ENCODE data around the gene FNTB. TPM values are rescaled to one million over a fixed set of nuclear protein-coding genes. Genes with fewer than 3 reads are reported as not detected.

Gene FNTB
- total and polyA plus RNA-seq, 9 of the 15 experiments (the other 6 are each of a cell fraction or from before 2014, with no cell fraction given): 6.9 to 23.2 (median 12.2) TPM

GRCh38 chr14:64958201-64958600 is 28.5 kb upstream of the FNTB start:
- H3K9me3 ChIP-seq (replicated peaks; ENCODE audit: control insufficient read depth, insufficient read depth, low read depth, low read length): no peaks in the 10 kb centered on the region
- H3K4me2 ChIP-seq (ENCODE audit: insufficient read depth, low read length): no peak overlapping the region
- H4K20me1 ChIP-seq (replicated peaks; ENCODE audit: control insufficient read depth, insufficient read depth, low read length): peaks cover 6% of the 10 kb centered on the region
- peaks cover 0 to 5% of the 10 kb centered on the region in 2 experiments; a peak in 1 of 5 replicates for H3K27me3 ChIP-seq (ENCODE audit: control insufficient read depth in 2 of 2, insufficient read depth in 2 of 2, low read length in 2 of 2)
- peaks cover 5% of the 10 kb centered on the region for H3K9me1 ChIP-seq (ENCODE audit: control insufficient read depth, insufficient read depth, low read length)
- intact Hi-C loops (cut with micrococcal nuclease) (no loop called here), in situ Hi-C loops (cut with MboI) (no loop called here)
- no peaks in the 10 kb centered on the region for H3K79me2 ChIP-seq (ENCODE audit: control insufficient read depth, insufficient read depth, low read length)
- H3K9ac ChIP-seq (ENCODE audit: insufficient read depth in 1 of 2, low read depth in 2 of 2, low read length in 2 of 2): no peak overlapping the region
- H3K4me3 ChIP-seq: no peak overlapping the region
- H3K4me1 ChIP-seq (replicated peaks in 1 of 2; ENCODE audit: control insufficient read depth in 2 of 2, insufficient read depth in 2 of 2, low read length in 2 of 2): peaks cover 0 to 2% of the 10 kb centered on the region in 2 experiments; a peak in 2 of 5 replicates
- DNase-seq (ENCODE audit: extremely low read depth in 1 of 4, low spot score in 3 of 4): no peak
- CTCF ChIA-PET (ENCODE audit: low intra/inter-chr PET ratio): interaction anchor here (0.6 kb wide), 2 partner anchors 200 to 251 kb away, joined by 3 read pairs; no protein-coding TSS in a partner anchor
- BruUV-seq (replicated peaks): no TSS peak
- H3K36me3 ChIP-seq (ENCODE audit: control insufficient read depth, insufficient read depth, low read length): no peaks in the 10 kb centered on the region
- POLR2A ChIA-PET: interaction anchor here (0.6 to 2.2 kb wide), 3 partner anchors 14 to 117 kb away, joined by 3 to 5 read pairs (median 3); no protein-coding TSS in a partner anchor
- H3K27ac ChIP-seq (ENCODE audit: extremely low read depth, low read depth, low read length): no peak overlapping the region
- FAIRE-seq: no peak
- ATAC-seq: no peak
- 5% methylated on average over 2 of the region's 2 CpGs for WGBS (ENCODE audit: insufficient coverage, low coverage, missing lambda C conversion rate)
- H2AFZ ChIP-seq (ENCODE audit: low read depth, low read length): no peak overlapping the region
- no peak for TF ChIP-seq MXI1 (IDR thresholded peaks at IDR 0.05; ENCODE audit: low read depth, low read length)
- TF ChIP-seq ZNF655 (CRISPR knock-in tag; IDR thresholded peaks at IDR 0.05): no peak
- no peak for TF ChIP-seq AFF4 (CRISPR knock-in tag; IDR thresholded peaks at IDR 0.05)
- TF ChIP-seq MYBL2 (IDR thresholded peaks at IDR 0.05; ENCODE audit: low read depth): no peak
- no peak for TF ChIP-seq MYBL2 (CRISPR knock-in tag; IDR thresholded peaks at IDR 0.05; ENCODE audit: borderline replicate concordance)
- no peak for TF ChIP-seq ZBTB43 (CRISPR knock-in tag; IDR thresholded peaks at IDR 0.05)
- TF ChIP-seq FOXJ3 (CRISPR knock-in tag; IDR thresholded peaks at IDR 0.05): no peak
- TF ChIP-seq HNRNPLL (IDR thresholded peaks at IDR 0.05; ENCODE audit: low read depth, low read length, poor library complexity, severe bottlenecking): no peak
- no peak for TF ChIP-seq ZNF280A (IDR thresholded peaks at IDR 0.05; ENCODE audit: low read depth, partially characterized antibody)
- TF ChIP-seq ZNF79 (CRISPR knock-in tag; IDR thresholded peaks at IDR 0.05; ENCODE audit: low read depth): no peak
- TF ChIP-seq PCBP2 (IDR thresholded peaks at IDR 0.05; ENCODE audit: low read depth, low read length, poor library complexity, severe bottlenecking): no peak
- no peak for TF ChIP-seq CREB3 (tag; conservative IDR thresholded peaks at IDR 0.05; ENCODE audit: low read depth)

All from K562 (cell line).